HG02885 (cell line): ENCODE measurements around the gene VPS51.
A peak's percentile ranks its signal among the peaks of the same experiment; 100 is the strongest.

Experiments
- ATAC-seq: cut with Tn5 transposase; IDR thresholded peaks from one replicate; pipeline ENCODE4 v1.9.1; 2021; ENCODE audit warnings: mild to moderate bottlenecking; ENCODE audit not compliant: unreplicated experiment, poor library complexity

VPS51 gene

DNA sequence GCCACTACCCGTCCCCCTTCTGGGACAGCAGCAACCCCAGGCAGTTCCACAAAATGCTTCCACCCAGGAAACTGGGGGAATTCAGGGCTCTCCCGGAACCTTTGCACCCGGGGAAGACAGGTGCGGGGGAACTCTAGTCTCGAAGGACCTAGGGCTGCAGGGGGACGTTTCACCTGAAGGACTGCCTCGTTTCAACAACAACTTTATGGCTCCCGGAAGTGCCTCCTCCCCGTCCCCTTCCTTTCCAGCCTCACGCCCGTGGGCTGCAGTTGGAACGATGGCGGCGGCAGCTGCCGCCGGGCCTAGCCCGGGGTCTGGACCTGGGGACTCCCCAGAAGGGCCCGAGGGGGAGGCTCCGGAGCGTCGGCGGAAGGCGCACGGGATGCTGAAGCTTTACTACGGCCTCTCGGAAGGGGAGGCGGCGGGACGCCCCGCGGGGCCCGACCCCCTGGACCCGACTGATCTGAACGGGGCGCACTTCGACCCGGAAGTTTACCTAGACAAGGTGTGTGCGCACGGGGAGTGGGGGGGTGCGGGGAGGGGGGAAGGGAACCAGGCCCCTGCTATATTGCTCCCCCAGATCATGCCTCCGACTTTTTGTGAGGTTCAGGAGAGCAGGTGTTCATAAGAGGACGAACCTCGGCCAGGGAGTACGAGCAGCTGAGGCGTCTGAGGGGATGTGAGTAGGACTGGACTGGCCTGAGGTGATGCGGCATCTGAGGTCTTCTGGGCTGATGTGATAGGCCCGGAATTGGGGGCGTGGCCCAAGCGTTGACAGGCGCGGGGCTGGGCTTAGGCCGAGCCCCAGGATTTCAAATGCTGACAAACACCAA is at the start of gene VPS51:
Gene VPS51, plus strand, starts transcription at position 241 of the 833 bp plus-strand sequence. Its CDS starts 37 bp downstream, at position 278.
- peak; percentile 88 for ATAC-seq

DNA sequence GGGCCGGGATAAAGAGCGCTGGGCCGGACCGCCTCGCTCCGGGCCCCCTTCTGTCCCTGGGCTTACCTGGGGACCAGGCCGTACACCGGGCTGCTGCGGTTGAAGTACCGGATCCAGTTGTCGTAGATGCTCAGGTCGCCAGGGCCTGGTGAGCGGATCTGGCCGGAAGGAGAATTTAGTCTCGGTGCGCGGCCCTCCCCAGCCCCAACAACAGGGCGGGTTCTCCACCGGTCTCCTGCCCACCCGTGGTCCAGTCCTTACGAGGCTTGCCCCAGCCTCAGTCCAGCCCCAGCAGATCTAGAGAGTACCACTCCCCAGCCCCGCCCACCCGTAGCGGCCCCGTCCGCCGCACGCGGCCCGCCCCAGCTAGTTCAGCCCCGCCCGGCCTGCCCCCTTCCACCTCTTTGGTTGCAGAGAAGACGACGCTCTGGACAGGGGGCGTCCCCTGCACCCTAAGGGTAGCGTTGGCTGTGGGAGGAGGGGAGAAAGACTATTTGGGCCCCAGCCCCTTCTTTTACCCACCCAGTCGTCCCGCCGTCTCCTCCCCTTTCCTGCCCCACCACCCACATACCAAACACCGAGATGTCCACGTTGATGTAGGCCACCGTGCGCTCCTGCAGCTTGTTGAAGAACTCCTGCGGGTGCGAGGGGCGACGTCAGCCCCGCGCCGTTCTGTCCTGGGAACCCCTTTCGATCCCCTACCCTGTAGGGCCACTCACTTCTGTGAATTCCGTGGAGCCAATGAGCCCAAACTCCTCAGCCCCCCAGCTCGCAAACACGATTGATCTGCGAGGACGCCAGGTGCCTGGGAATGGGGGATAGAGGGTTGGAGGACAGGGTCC is 48.2 kb upstream of the VPS51 start:
- ATAC-seq = no peak

DNA sequence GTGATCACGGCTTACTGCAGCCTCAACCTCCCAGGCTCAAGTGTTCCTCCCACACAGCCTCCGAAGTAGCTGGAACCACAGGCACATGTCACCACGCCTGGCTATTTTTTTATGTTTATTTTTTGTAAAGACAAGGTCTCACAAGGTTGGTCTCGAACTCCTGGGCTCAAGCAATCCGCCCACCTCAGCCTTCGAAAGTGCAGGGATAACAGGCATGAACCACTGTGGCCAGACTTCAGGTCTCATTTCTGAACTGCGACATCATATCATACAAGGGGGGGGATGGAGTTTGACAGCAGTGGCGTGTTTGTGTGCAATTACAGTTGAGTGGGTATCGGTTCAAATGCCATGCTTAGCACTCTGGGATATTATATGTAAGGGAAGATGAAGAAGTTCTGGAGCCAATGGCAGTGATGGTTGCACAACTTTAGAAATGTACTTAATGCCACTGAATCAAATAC is 44.6 kb upstream of the VPS51 start:
- ATAC-seq = no peak

DNA sequence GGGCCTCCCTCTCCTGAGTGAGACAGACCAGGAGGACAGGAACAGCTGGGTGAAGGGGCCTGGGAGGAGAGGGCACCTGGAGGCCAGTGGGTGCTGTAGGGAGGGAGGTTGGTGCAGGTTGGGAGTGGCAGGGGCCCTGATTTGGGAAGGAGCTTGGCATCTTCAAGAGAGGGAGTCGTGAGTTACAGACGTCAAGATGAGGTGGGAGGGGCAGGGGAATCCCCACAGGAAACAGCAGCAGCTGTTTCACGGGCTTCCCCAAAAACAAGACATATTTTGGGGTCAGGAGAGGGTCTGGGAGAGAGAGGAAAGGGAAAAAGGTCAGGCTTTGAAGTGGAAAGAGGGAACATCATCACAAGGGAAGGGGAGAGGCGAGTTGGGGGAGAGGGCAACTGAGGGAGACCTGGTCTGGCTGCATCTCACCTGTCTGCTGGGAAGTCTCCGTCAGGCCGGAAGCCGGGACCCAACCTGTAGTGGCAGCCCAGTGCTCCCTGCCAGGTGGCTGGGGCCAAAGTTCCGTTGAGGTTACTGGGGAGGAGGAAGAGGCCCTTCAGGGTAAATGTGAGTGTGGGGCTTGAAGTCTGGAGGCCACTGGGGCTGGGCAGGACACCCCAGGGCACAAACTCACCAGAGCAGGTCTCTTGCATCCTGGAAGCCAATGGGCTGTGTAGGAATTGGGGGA is 42.0 kb upstream of the VPS51 start:
- ATAC-seq = no peak

DNA sequence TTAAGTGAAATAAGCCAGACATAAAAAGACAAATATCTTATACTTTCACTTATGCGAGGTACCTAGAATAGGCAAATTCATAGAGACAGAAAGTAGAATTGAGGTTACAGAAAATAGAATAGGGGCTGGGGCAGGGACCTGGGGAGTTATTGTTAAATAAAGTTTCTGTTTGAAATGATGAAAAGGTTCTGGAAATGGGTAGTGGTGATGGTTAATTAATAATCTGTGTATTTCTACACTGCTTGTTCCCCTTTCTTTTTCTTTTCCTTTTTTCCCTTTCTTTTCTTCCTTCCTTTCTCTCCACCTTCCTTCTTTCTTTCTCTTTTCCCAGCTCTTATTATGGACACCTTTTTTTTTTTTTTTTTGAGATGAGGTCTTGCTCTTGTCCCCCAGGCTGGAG is 40.5 kb upstream of the VPS51 start:
- ATAC-seq = no peak

DNA sequence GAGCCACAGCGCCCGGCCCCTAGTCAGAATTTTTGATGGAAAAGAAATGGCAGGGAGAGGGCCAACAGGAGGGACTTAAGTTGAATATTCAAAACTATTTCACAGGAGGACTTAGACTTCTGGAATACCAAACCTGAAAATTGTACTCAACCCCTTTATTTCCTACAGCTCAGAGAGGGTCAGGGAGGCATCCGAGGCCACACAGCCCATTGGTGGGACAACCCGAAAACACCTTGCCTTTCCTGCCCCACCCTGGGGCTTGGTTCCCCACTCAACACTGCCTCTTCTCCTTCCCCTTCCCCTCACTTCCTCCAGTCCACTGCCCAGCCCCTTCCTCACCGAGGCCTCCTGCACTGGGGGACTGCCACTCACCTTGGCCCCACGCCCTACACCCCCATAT is 39.0 kb upstream of the VPS51 start:
- no peak for ATAC-seq

DNA sequence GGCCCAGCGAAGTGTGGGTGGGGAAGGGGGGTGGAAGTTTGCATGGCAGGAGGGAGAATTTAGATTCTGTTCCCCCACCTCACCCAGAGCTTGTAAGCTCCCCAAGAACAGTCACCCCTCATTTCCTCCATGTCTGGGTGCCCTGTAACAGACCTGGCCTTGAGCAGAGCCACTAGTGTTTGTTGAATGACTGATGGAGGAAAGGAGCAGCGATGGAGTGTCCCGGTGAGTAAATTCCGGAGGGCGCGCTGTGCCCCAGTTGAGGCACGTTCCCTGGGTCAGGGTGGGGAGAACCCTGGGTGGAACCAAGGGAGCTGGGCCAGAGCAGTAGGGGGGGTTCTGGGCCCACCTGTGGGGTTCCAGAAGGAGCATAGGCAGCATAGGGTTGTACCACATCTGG is 38.5 kb upstream of the VPS51 start:
- no peak for ATAC-seq

DNA sequence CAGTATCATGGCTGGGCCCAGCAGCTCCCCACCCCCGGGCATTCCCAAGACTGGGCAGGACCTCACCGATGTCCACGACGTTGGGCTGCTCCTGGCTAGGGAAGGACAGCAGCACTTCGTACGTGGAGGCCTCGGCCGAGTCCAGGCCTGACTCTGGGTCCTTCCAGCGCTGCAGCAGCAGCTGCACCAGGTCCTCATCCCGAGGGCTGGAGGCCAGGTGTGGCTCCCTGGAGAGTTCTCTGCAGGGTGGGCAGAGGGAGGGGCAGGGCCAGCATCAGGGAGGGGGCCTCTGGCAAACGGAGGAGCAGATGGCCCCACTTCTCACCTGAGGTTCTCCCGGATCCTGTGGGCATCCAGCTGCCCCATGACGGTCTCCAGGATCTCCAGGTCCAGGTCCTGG is 38.0 kb upstream of the VPS51 start:
- no peak for ATAC-seq

DNA sequence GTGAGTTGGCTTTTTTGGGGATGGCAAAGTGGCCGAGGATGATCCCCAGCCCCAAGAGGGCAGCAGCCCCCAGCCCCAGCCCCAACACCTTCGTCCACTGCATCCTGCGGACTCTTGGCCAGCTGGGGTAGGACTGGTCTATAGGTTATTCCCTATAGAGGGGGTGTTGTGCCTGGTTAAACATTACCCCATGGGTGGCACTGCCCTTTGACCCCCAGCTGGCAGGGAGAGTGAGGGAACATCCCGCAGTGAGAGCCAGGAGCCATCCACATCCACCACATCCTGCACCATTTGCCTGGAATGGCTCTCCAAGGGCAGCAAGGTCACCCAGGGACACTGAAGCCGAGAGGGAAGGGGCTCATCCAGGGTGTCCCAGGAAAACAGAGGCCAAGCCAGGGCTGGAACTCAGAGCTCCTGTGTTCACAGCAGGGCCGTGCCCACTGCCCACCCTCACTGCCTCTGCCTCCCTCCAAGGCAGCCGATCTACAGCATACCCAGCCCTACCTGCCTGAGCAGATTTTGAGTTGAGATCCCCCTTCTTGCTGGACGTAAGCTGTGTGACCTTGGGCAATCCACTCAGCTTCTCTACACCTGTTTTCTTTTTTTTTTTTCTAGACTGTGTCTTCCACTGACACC is 37.5 kb upstream of the VPS51 start, which contains the start of gene NAALADL1:
Gene NAALADL1, minus strand, starts transcription at position 135 of the 636 bp plus-strand sequence. Its CDS starts 32 bp downstream, at position 103.
- no peak for ATAC-seq

DNA sequence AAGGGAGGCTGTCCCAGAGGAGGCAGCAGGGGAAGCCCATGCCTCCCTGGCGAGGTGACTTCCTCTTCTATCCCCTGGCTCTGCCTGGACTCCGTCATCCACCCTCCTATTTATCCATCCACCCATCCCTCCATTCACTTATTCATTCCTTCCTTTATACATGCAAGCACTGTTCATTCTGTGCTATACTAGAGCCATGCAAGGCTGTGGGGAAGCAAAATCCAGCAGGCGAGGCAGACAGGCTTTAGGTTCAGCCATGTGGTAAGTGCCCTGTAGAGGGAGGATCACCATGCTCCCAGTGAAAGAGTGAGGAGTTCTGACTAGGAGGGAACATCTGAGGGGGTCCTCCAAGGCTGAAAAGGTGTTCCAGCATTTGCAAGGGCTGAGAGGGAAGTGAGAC is 36.5 kb upstream of the VPS51 start:
- no peak for ATAC-seq

DNA sequence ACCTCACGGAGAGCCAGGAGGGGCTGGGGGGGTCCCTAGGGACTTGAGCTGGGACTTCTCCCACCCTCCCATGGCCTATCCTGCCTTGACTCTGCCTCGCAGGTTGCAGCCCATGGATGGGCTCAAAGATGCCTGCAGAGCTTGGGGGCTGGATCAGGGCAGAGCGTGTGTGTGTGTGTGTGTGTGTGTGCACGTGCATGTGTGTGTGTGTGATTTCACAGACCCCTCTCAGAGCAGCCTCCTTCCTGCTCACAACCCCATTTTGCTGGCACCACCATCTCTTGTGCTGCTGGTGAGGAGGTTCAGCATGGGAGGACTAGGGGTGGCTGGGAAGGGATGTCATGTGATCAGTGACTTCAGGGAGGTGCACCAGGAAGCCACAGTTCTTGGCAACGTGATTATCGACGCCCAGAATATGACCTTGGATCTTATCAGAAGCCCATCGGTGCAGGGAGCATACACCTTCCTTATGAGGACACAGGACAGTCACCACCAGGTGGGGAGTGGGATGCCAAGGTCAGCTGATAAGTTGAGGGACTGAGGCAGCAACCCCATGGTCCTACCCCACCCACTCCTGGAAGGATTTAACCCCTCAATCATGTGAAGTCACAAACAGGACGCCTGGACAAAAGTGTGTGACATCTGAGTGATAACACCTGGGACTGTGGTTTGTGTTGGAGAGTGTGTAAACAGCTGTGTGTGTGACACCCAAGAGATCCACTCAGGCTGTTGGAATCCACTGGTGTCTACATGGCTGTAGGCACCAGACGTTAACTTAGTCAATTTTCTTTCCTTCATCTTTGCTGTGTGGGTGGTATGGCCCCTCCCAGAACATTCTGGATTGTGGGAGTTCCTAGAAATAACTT is 35.8 kb upstream of the VPS51 start:
- no peak for ATAC-seq

DNA sequence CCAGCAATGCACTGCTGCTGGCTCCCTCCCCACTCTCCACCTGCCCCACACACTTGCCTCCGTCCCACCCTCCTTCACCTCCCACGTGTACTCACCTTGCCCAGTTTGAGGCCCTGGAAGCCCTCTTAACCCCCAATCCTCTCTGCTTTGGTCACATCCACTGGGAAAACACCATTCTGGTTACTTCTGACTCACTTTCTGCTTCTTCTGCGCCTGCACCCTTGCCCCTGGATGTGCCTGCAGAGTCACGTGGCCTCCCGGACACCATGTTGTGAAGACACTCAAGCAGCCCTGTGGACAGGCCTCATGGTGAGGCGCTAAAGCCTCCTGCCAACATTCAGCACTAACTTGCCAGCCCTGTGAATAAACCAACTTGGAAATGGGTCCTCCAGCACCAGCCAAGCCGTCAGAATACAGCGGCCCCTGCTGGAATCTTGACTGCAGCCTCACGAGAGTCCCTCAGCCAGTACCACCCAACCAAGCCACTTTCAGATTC is 35.1 kb upstream of the VPS51 start:
- no peak for ATAC-seq

DNA sequence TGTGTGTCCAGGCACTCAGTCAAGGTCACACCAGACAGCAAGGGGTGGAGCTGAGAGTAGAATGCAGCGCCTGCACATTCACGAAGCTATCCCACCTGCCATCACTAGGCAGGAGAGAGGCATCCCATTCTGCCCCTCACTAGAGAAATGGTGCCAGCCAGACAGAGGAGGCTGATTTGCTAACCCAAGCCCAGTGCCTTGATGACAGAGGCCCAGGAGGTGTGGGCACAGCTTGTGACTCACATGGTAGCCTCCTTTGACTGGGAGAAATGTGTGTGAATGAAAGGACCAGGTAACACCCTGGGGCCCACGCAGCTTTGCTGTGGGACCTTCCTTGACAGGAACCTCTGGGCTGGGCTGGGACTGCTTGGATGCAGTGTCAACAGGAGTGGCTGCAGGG is 32.5 kb upstream of the VPS51 start:
- ATAC-seq = no peak

DNA sequence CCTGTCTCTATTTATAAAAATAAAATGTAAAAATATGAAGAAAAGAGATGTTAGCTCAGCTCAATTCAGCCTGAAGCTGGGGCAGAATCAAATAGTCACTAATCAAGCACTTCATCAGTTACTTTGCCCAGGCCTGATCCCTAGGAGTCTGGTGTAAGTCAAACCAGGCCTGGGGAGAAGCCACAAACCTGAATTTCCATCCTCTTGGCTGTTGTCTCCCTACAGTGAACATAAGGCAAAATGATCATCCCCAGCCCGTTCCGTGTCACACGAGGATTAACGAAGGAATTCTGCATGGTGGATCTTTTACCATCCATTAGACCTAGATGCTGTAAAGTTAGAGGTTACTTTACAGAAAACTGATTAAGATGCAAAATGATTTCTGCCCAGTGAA is 31.2 kb upstream of the VPS51 start:
- ATAC-seq = no peak

DNA sequence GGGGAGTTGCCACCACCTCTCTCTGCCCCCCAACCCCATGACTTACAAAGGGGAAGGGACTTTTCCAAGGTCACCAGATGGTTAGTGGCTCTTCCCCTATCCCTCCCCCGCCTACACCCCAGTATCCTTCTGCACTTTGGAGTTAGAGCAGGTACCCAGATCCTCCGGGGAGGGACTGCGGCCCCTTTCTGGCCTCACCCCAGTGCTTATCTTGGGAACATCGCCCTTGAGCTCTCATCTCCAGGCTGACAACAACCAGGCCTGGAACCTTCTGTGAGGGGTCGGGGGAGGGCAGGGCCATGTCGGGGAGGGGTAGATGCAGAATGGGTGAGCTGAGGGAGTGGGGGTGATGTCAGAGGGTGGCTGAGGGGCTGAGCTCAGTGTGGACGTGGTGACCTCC is 30.2 kb upstream of the VPS51 start:
- ATAC-seq = no peak

DNA sequence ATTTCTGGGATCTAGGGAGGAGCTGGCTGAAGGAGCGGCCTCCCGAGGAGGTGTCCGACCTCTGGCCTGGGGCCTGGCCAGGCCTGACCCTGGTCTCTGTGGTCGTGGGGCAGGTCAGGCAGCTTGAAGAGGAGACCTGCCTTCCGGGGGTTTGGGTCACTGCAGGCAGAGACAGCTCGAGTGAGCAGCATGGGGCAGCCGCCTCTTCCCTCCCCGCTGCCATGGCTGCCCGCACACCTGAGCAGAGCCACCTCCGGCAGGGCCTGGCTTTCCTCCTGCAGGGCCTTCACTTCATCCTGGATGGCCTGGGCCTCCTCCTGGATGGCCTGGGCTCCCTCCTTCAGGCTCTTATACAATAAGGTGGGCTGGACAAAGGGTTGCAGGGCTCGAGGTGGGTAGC is 29.7 kb upstream of the VPS51 start:
- no peak for ATAC-seq

DNA sequence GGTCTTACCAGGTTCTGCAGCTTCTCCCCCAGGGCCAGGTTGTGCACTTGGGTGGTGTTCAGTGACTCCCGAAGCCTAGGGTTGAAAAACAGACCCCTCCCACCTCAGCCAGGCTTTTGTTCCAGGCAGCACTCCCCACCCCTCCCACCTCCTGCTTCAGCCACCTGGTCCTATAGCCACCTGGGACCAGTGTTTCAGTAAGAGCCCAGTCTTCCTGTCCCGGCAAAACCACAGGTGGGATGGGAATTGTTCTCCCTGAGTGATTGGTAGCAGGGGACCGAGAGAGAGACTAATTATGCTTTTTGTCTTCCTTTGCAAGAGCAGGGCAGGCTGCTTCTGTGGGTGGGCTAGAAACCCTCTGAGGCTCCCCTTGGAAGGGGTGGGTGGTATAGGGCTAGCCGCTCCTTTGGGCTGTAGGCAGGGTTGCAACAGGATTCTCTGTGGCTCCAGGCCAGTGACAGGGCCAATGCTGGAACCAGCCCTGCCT is 29.2 kb upstream of the VPS51 start:
- ATAC-seq = no peak

DNA sequence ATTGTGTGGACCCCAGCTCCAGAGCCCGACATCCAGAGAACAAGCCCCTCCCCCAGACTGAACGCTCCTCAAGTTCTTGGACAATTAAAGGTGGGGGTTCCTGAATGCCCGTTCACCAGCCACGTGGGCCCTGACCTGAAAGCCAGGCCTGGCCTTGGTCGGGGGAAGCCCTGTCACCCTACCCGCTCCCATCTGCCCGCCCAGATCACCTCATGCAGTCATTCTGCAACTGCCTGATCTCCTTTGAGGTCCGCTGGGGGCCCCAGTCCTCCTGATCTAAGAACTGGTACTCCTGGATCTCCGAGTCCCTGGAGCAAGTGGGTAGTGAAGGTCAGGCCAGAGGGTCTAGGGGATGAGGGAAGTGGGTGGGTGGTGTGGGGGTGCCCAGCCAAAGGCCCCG is 28.6 kb upstream of the VPS51 start:
- no peak for ATAC-seq

DNA sequence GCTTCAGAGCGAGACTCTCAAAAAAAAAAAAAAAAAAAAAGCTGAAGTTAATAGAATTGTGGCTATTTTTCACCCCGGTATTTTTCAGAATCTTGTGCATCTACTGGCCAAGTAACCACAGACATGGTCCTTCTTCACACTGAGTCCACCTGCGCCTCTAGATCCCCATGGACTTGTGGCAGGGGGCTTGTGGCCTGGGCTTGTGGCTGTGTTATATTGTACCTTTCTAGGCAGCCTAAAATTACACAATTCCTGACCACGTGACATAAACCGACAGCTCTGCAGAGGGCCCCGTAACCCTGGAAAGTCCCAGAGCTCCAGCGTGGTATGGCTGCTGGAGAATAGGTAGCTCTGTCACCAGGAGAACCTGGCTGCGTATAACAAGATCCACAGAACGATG is 26.8 kb upstream of the VPS51 start:
- no peak for ATAC-seq
